Fibroblast of lung (primary cell): ENCODE measurements around the gene TNIP2. TPM values are rescaled to one million over a fixed set of nuclear protein-coding genes. Genes with fewer than 3 reads are reported as not detected.
"Not testable (repeated sequence)": the region's sequence is repeated elsewhere in the genome, so short reads cannot be mapped to it uniquely, and the experiment has no call there.

Experiments used
- DNase-seq, 2 donors: peaks; one replicate each; pipeline versions ENCODE4 v3.0.0 to v3.0.0-alpha.2; 2010; ENCODE audit warnings: low read depth in 2 of 2
- H2AFZ ChIP-seq: 2 replicates; pipeline ENCODE4 v1.5.1; 2012; ENCODE audit warnings: low read length, control low read depth, inconsistent platforms
- H3K27ac ChIP-seq: 2 replicates; pipeline ENCODE4 v1.5.1; 2011; ENCODE audit warnings: low read length, control low read depth; ENCODE audit not compliant: insufficient read depth
- H3K27me3 ChIP-seq: 2 replicates; pipeline ENCODE4 v1.5.1; 2011; ENCODE audit warnings: mild to moderate bottlenecking, low read length; ENCODE audit not compliant: control insufficient read depth, insufficient read depth
- H3K36me3 ChIP-seq: 2 replicates; pipeline ENCODE4 v1.5.1; 2011; ENCODE audit warnings: low read length; ENCODE audit not compliant: control insufficient read depth, insufficient read depth
- H3K4me1 ChIP-seq: 2 replicates; pipeline ENCODE4 v1.5.1; 2011; ENCODE audit warnings: low read length; ENCODE audit not compliant: control insufficient read depth, insufficient read depth; ENCODE audit errors: extremely low read depth
- H3K4me2 ChIP-seq: 2 replicates; pipeline ENCODE4 v1.5.1; 2011; ENCODE audit warnings: low read length, control low read depth; ENCODE audit not compliant: insufficient read depth; ENCODE audit errors: extremely low read depth
- H3K4me3 ChIP-seq, 4 experiments: fragments of 200-600 bp in 1 of 4; sonication (generic) in 1 of 4; replicated peaks in 1 of 4; 2 replicates each; pipeline ENCODE4 v1.5.1; 2011 to 2016; ENCODE audit warnings: low read length in 4 of 4, low read depth in 3 of 4, mild to moderate bottlenecking in 3 of 4, control low read depth in 2 of 4, inconsistent platforms in 1 of 4, mixed read lengths in 1 of 4; ENCODE audit not compliant: insufficient read depth in 1 of 4; ENCODE audit errors: control extremely low read depth in 1 of 4
- H3K79me2 ChIP-seq: 2 replicates; pipeline ENCODE4 v1.5.1; 2012; ENCODE audit warnings: mild to moderate bottlenecking, low read length, inconsistent platforms; ENCODE audit not compliant: control insufficient read depth, insufficient read depth
- H3K9ac ChIP-seq: 2 replicates; pipeline ENCODE4 v1.5.1; 2011; ENCODE audit warnings: mild to moderate bottlenecking, low read length, control low read depth; ENCODE audit not compliant: insufficient read depth
- H3K9me3 ChIP-seq: 2 replicates; pipeline ENCODE4 v1.5.1; 2012; ENCODE audit warnings: low read depth, low read length; ENCODE audit not compliant: control insufficient read depth, insufficient read depth
- H4K20me1 ChIP-seq: 2 replicates; pipeline ENCODE4 v1.5.1; 2011; ENCODE audit warnings: low read length; ENCODE audit not compliant: control insufficient read depth, insufficient read depth; ENCODE audit errors: extremely low read depth
- EZH2 ChIP-seq: IDR thresholded peaks from 2 replicates; pipeline ENCODE4 v1.5.1; 2012; ENCODE audit warnings: low read length, control low read depth, mild to moderate bottlenecking; ENCODE audit errors: missing control alignments
- polyA plus RNA-seq, 2 donors: library from polyadenylated mRNA; depleted of rRNA in 1 of 2; stranded (reverse) in 1 of 2; unstranded in 1 of 2; fragments of >200 nt; gene quantifications; 2 replicates each; pipeline ENCODE4 v1.2.1, GENCODE V29; 2011 to 2012; ENCODE audit warnings: missing spikeins in 1 of 2
- total RNA-seq: library from RNA; depleted of rRNA; stranded (reverse); fragments of >200 nt; gene quantifications from 2 replicates; pipeline ENCODE4 v1.2.1, GENCODE V29; 2014
- TF ChIP-seq, protein P1 (sequence below), 2 donors: IDR thresholded peaks in 1 of 2; conservative IDR thresholded peaks in 1 of 2; 1 replicate in 1 of 2; 2 replicates in 1 of 2; pipeline ENCODE4 v1.5.1; 2011 to 2012; ENCODE audit warnings: low read length in 2 of 2, control low read depth in 1 of 2, inconsistent platforms in 1 of 2, low read depth in 1 of 2, mild to moderate bottlenecking in 1 of 2

The TNIP2 gene
- total and polyA plus RNA-seq, 2 donors (not counting 1 experiment from before 2014, with no cell fraction given) = 21.8 to 56.5 TPM

DNA sequence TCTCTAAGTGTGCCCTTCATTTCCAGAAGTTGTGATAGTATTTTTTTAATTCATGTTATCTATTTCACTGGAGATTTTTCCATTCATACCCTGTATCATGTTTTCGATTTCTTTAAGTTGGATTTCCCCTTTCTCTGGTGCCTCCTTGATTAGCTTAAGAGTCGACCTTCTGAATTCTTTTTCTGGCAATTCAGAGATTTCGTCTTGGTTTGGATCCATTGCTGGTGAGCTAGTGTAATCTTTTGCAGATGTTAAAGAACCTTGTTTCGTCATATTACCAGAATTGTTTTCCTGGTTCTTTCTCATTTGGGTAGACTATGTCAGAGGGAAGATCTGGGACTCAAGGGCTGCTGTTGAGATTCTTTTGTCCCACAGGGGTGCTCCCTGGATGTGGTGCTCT lies 27.7 kb upstream of the TNIP2 start:
- H3K79me2 ChIP-seq = no peaks in the 10 kb centered on the region
- DNase-seq = no peak
- H3K27ac ChIP-seq = no peak overlapping the region
- TF ChIP-seq, protein P1, sequence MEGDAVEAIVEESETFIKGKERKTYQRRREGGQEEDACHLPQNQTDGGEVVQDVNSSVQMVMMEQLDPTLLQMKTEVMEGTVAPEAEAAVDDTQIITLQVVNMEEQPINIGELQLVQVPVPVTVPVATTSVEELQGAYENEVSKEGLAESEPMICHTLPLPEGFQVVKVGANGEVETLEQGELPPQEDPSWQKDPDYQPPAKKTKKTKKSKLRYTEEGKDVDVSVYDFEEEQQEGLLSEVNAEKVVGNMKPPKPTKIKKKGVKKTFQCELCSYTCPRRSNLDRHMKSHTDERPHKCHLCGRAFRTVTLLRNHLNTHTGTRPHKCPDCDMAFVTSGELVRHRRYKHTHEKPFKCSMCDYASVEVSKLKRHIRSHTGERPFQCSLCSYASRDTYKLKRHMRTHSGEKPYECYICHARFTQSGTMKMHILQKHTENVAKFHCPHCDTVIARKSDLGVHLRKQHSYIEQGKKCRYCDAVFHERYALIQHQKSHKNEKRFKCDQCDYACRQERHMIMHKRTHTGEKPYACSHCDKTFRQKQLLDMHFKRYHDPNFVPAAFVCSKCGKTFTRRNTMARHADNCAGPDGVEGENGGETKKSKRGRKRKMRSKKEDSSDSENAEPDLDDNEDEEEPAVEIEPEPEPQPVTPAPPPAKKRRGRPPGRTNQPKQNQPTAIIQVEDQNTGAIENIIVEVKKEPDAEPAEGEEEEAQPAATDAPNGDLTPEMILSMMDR (conservative IDR thresholded peaks at IDR 0.05 in 1 of 2, IDR thresholded peaks at IDR 0.05 in 1 of 2; ENCODE audit: low read depth in 1 of 2, low read length in 2 of 2) = no peak
- H3K9ac ChIP-seq = no peak overlapping the region
- no peaks in the 10 kb centered on the region for H3K27me3 ChIP-seq
- H3K9me3 ChIP-seq = no peaks in the 10 kb centered on the region
- no peak overlapping the region for H3K4me2 ChIP-seq
- H4K20me1 ChIP-seq = no peaks in the 10 kb centered on the region
- H2AFZ ChIP-seq = no peak overlapping the region
- no peaks in the 10 kb centered on the region for H3K36me3 ChIP-seq
- peaks cover 3% of the 10 kb centered on the region for H3K4me1 ChIP-seq
- H3K4me3 ChIP-seq = no peak overlapping the region

DNA sequence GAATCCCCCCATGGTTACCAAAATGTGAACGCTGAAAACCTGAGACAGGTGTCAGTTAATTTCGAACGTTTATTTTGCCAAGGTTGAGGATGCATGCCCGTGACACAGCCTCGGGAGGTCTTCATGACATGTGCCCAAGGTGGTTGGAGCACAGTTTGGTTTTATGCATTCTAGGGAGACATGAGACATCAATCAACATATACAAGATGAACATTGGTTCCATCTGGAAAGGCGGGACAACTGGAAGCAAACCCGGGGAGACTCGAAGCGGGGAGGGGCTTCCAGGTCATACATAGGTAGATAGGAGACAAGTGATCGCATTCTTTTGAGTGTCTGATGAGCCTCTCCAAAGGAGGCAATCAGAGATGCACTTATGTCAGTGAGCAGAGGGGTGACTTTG lies 25.8 kb upstream of the TNIP2 start:
- Histone ChIP-seq H3K9ac (no peak overlapping the region), H3K4me2 (no peak overlapping the region), H3K79me2 (no peaks in the 10 kb centered on the region), H2AFZ (no peak overlapping the region), H3K4me1 (no peaks in the 10 kb centered on the region), H3K36me3 (no peaks in the 10 kb centered on the region), H3K27ac (no peak overlapping the region), H4K20me1 (no peaks in the 10 kb centered on the region), H3K9me3 (no peaks in the 10 kb centered on the region), H3K27me3 (no peaks in the 10 kb centered on the region), H3K4me3 (no peak overlapping the region)
- DNase-seq = no peak
- no peak for TF ChIP-seq EZH2

DNA sequence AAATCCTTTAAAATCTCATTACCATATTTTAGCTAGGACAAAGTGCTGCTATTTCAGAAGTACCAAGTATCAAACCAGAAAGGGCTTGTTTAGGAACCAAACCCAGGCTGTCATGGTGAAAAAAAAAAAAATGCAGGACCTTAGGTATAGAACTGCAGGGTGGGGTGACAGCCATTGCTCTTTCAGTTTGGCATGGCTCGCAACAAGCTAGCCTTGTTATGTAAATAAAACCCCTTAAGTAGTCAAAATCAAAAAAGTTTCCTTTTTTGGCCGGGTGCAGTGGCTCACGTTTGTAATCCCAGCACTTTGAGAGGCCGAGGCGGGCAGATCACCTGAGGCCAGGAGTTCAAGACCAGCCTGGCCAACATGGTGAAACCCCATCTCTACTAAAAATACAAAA lies 24.5 kb upstream of the TNIP2 start:
- not testable (repeated sequence) for H2AFZ ChIP-seq, H3K4me1 ChIP-seq, H3K9me3 ChIP-seq, H3K79me2 ChIP-seq, DNase-seq, H3K27me3 ChIP-seq, H3K36me3 ChIP-seq, H4K20me1 ChIP-seq, H3K4me3 ChIP-seq, H3K4me2 ChIP-seq, H3K9ac ChIP-seq, H3K27ac ChIP-seq

DNA sequence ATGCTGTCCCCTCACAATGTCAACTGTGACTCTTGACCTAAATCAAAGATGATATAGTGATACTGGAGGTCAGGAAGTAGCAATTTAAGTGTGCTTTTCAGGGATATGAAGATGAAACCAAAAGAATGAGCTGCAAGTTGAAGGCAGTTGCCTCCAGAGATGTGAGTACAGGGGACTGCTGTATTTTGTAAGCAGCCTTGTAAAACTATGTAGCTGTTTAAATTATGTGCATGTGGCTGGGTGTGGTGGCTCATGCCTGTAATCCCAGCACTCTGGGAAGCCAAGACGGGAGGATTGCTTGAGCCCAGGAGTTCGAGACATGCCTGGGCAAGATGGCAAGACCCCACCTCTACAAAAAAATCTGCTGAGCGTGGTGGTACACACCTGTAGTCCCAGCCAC lies 15.1 kb upstream of the TNIP2 start:
- no peaks in the 10 kb centered on the region for H4K20me1 ChIP-seq
- no peak overlapping the region for H2AFZ ChIP-seq
- TF ChIP-seq EZH2 = no peak
- TF ChIP-seq, protein P1 (conservative IDR thresholded peaks at IDR 0.05 in 1 of 2, IDR thresholded peaks at IDR 0.05 in 1 of 2; ENCODE audit: low read depth in 1 of 2, low read length in 2 of 2) = no peak
- peak in 1 of 2 donors; percentile 19 for DNase-seq
- no peak overlapping the region for H3K4me2 ChIP-seq
- H3K4me1 ChIP-seq = no peaks in the 10 kb centered on the region
- H3K36me3 ChIP-seq = no peaks in the 10 kb centered on the region
- H3K27ac ChIP-seq = no peak overlapping the region
- no peak overlapping the region for H3K4me3 ChIP-seq
- H3K27me3 ChIP-seq = no peaks in the 10 kb centered on the region
- H3K9me3 ChIP-seq = no peaks in the 10 kb centered on the region
- H3K9ac ChIP-seq = no peak overlapping the region
- no peaks in the 10 kb centered on the region for H3K79me2 ChIP-seq
